Neural cell (in vitro differentiated cells): ENCODE results near the gene EFCAB6. TPM values are rescaled to one million over a fixed set of nuclear protein-coding genes. Genes with fewer than 3 reads are reported as not detected.

ENCODE experiments used
- H2AFZ ChIP-seq: fragments of 200-600, 300-800 bp; sonication (generic), shearing (Covaris generic); 2 replicates; pipeline ENCODE4 v1.6.0; 2014; ENCODE audit warnings: low read depth, mild to moderate bottlenecking, antibody characterized with exemption, low read length, moderate library complexity
- H3F3A ChIP-seq: fragments of 200-600 bp; shearing (Covaris generic); 2 replicates; pipeline ENCODE4 v1.6.1; 2016; ENCODE audit warnings: mild to moderate bottlenecking, moderate library complexity, mixed read lengths, antibody characterized with exemption, low read length; ENCODE audit not compliant: insufficient read depth, poor library complexity, severe bottlenecking
- H3K27ac ChIP-seq: fragments of 200-600, 300-800 bp; sonication (generic), shearing (Covaris generic); 2 replicates; pipeline ENCODE4 v1.5.1; 2014; ENCODE audit warnings: mild to moderate bottlenecking, low read length, moderate library complexity
- H3K27me3 ChIP-seq: fragments of 300-800, 200-600 bp; sonication (generic), shearing (Covaris generic); 2 replicates; pipeline ENCODE4 v1.6.0; 2014; ENCODE audit warnings: mild to moderate bottlenecking, low read depth, low read length, moderate library complexity; ENCODE audit not compliant: insufficient read depth
- H3K36me3 ChIP-seq: fragments of 300-800, 200-600 bp; sonication (generic), shearing (Covaris generic); 2 replicates; pipeline ENCODE4 v1.5.1; 2014; ENCODE audit warnings: mild to moderate bottlenecking, antibody characterized with exemption, low read length, moderate library complexity; ENCODE audit not compliant: insufficient read depth
- H3K4me2 ChIP-seq: fragments of 300-800, 200-600 bp; sonication (generic), shearing (Covaris generic); 2 replicates; pipeline ENCODE4 v1.6.0; 2014; ENCODE audit warnings: mild to moderate bottlenecking, low read length
- H3K4me3 ChIP-seq: fragments of 300-800, 200-600 bp; sonication (generic), shearing (Covaris generic); 2 replicates; pipeline ENCODE4 v1.5.1; 2014; ENCODE audit warnings: mild to moderate bottlenecking, low read length, moderate library complexity
- H3K79me2 ChIP-seq: fragments of 200-600 bp; shearing (Covaris generic); replicated peaks from 2 replicates; pipeline ENCODE4 v1.6.0; 2014; ENCODE audit warnings: mild to moderate bottlenecking, low read length, moderate library complexity; ENCODE audit not compliant: insufficient read depth
- H3K9ac ChIP-seq: fragments of 300-800, 200-600 bp; sonication (generic), shearing (Covaris generic); 2 replicates; pipeline ENCODE4 v1.6.1; 2016; ENCODE audit warnings: mild to moderate bottlenecking, low read length, mixed read lengths
- H3K9me2 ChIP-seq: fragments of 200-600 bp; shearing (Covaris generic); 2 replicates; pipeline ENCODE4 v1.6.1; 2016; ENCODE audit warnings: mild to moderate bottlenecking, low read length, mixed read lengths; ENCODE audit not compliant: insufficient read depth
- H3K9me3 ChIP-seq: fragments of 200-600, 300-800 bp; sonication (generic), shearing (Covaris generic); 2 replicates; pipeline ENCODE4 v1.6.1; 2016; ENCODE audit warnings: mild to moderate bottlenecking, mixed run types, low read length, moderate library complexity, mixed read lengths
- H4K20me1 ChIP-seq: fragments of 200-600 bp; shearing (Covaris generic); 2 replicates; pipeline ENCODE4 v1.6.1; 2016; ENCODE audit warnings: mild to moderate bottlenecking, mixed run types; ENCODE audit not compliant: insufficient read depth
- CTCF ChIP-seq: fragments of 450-650 bp; IDR thresholded peaks from 2 replicates; pipeline ENCODE4 v1.5.1; 2014; ENCODE audit warnings: antibody characterized with exemption, mild to moderate bottlenecking, moderate library complexity; ENCODE audit not compliant: poor library complexity, severe bottlenecking
- EP300 ChIP-seq: fragments of 450-650 bp; conservative IDR thresholded peaks from 2 replicates; pipeline ENCODE4 v1.6.1; 2014; ENCODE audit warnings: antibody characterized with exemption, mild to moderate bottlenecking, moderate library complexity; ENCODE audit not compliant: poor library complexity, severe bottlenecking
- EZH2 ChIP-seq: fragments of 200-600, 300-800 bp; shearing (Covaris generic), sonication (generic); IDR thresholded peaks from 2 replicates; pipeline ENCODE4 v1.6.1; 2014; ENCODE audit warnings: antibody characterized with exemption, low read length, borderline replicate concordance, mild to moderate bottlenecking; ENCODE audit not compliant: insufficient read depth, poor library complexity, severe bottlenecking
- MXI1 ChIP-seq: fragments of 450-650 bp; conservative IDR thresholded peaks from 2 replicates; pipeline ENCODE4 v1.6.1; 2014; ENCODE audit warnings: antibody characterized with exemption, mild to moderate bottlenecking; ENCODE audit not compliant: poor library complexity, severe bottlenecking
- POLR2AphosphoS5 ChIP-seq: IDR thresholded peaks from 2 replicates; pipeline ENCODE4 v1.6.1; 2012
- RAD21 ChIP-seq: fragments of 450-650 bp; conservative IDR thresholded peaks from 2 replicates; pipeline ENCODE4 v1.6.1; 2014; ENCODE audit warnings: antibody characterized with exemption, mild to moderate bottlenecking, moderate library complexity
- REST ChIP-seq: IDR thresholded peaks from 2 replicates; pipeline ENCODE4 v1.6.1; 2012; ENCODE audit warnings: borderline replicate concordance
- SMC3 ChIP-seq: fragments of 450-650 bp; conservative IDR thresholded peaks from 2 replicates; pipeline ENCODE4 v1.6.1; 2014; ENCODE audit warnings: antibody characterized with exemption, mild to moderate bottlenecking, moderate library complexity; ENCODE audit not compliant: poor library complexity
- TAF1 ChIP-seq: IDR thresholded peaks from 2 replicates; pipeline ENCODE4 v1.6.1; 2012; ENCODE audit warnings: low read depth
- polyA plus RNA-seq: library from polyadenylated mRNA; depleted of rRNA; stranded (reverse); fragments of >200 nt; gene quantifications from 2 replicates; pipeline ENCODE4 v1.2.3, GENCODE V29; 2014

The EFCAB6 gene
- polyA plus RNA-seq, 1 donor from 2014 or later: 1.4 TPM

GRCh38 chr22:43800970-43801369 lies 11.1 kb downstream of the EFCAB6 start:
- no peak overlapping the region for H3K4me3 ChIP-seq
- no peak overlapping the region for H3K4me2 ChIP-seq
- no peaks in the 10 kb centered on the region for H4K20me1 ChIP-seq
- no peak for TF ChIP-seq EP300
- no peak for TF ChIP-seq CTCF
- no peaks in the 10 kb centered on the region for H3K79me2 ChIP-seq
- no peaks in the 10 kb centered on the region for H3F3A ChIP-seq
- no peak overlapping the region for H3K9ac ChIP-seq
- H3K9me3 ChIP-seq: no peaks in the 10 kb centered on the region
- no peaks in the 10 kb centered on the region for H3K36me3 ChIP-seq
- H3K27me3 ChIP-seq: no peaks in the 10 kb centered on the region
- H3K9me2 ChIP-seq: no peaks in the 10 kb centered on the region
- H2AFZ ChIP-seq: no peak overlapping the region
- H3K27ac ChIP-seq: no peak overlapping the region

- Histone ChIP-seq H3K4me3 (no peak overlapping the region), H4K20me1 (no peaks in the 10 kb centered on the region), H3K9me2 (no peaks in the 10 kb centered on the region), H3K27me3 (no peaks in the 10 kb centered on the region), H3K9ac (no peak overlapping the region), H3K36me3 (no peaks in the 10 kb centered on the region), H3K4me2 (no peak overlapping the region), H3K9me3 (no peaks in the 10 kb centered on the region), H3F3A (no peaks in the 10 kb centered on the region), H2AFZ (no peak overlapping the region), H3K79me2 (no peaks in the 10 kb centered on the region), H3K27ac (no peak overlapping the region)
- no peak for TF ChIP-seq SMC3
- TF ChIP-seq EZH2: no peak
- TF ChIP-seq EP300: no peak
- no peak for TF ChIP-seq CTCF
- no peak for TF ChIP-seq REST
- TF ChIP-seq POLR2AphosphoS5: no peak
- TF ChIP-seq MXI1: no peak
- TF ChIP-seq TAF1: no peak
- no peak for TF ChIP-seq RAD21
These were observed 13.6 kb downstream of the EFCAB6 start for GRCh38 chr22:43798492-43798891.
